ENCODE data around the gene POLR3GL.
"Not testable (repeated sequence)": the region's sequence is repeated elsewhere in the genome, so short reads cannot be mapped to it uniquely, and the experiment has no call there.

Gene POLR3GL

DNA sequence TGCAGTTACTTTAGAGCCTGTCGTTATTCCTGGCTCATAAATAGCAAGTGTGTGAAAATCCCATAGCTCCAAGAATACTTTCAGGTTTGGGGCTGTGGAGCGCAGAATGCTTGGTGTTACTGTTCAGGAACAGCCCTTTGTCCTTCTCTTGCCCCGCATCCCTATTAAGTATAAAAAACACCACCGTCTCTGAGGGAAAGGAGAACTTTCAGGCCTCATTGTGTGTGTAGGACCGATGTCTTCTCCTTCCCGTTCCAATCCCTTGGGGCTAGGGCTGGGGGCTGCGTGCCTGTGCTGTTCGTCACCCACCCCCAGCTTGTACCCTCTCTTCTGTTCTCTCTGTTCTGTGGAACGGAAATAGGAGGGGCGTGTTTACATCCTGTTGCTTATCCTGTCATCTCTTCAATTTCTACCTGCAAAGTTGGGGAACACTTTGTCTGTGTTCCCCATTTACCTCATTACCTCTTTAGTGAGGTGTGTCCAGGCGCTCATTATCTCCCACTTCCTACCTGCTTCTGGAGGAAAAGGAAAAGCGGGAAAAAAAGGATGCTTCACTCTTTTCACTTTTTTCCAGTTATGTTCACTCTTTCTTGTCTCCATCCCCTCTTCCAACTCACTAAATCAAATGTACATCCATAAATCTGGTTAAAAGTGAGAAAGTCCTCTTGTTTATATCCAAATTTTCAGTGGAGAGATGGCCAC is 32.7 kb downstream of the POLR3GL start:
- DNase-seq, result no peak
- in situ Hi-C loops (cut with HindIII; ENCODE audit: low pct_ligation_motif_present, low pct_unique_long_range_greater_than_20kb, low sequenced_read_pairs), result no loop called here

DNA sequence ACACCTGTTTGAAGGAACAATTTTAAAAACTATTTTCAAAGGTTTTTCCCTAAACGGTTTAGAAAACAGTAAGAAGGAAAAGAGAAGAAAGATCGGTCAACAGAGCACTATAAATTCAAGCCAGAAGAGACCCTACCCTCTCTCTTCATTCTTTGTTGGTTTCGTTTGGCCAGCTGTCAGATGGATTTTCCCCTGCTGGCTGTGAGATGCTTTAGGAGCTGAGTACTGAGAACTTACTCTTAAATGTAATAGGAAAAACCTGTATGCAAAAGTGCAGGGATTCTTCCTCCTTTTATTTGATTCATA is 33.2 kb downstream of the POLR3GL start:
- in situ Hi-C loops (cut with HindIII; ENCODE audit: low pct_ligation_motif_present, low pct_unique_long_range_greater_than_20kb, low sequenced_read_pairs), result no loop called here
- no peak for DNase-seq

- no peak for DNase-seq
- in situ Hi-C loops (cut with HindIII; ENCODE audit: low pct_ligation_motif_present, low pct_unique_long_range_greater_than_20kb, low sequenced_read_pairs), result no loop called here
Measured at GRCh38 chr1:145999321-146000024, 35.0 kb downstream of the POLR3GL start.

- DNase-seq, result no peak
- in situ Hi-C loops (cut with HindIII; ENCODE audit: low pct_ligation_motif_present, low pct_unique_long_range_greater_than_20kb, low sequenced_read_pairs), result no loop called here
Measured at GRCh38 chr1:146001709-146002108, 37.2 kb downstream of the POLR3GL start.

GRCh38 chr1:146007489-146008133 is 43.1 kb downstream of the POLR3GL start:
- in situ Hi-C loops (cut with HindIII; ENCODE audit: low pct_ligation_motif_present, low pct_unique_long_range_greater_than_20kb, low sequenced_read_pairs), result no loop called here
- no peak for DNase-seq

DNA sequence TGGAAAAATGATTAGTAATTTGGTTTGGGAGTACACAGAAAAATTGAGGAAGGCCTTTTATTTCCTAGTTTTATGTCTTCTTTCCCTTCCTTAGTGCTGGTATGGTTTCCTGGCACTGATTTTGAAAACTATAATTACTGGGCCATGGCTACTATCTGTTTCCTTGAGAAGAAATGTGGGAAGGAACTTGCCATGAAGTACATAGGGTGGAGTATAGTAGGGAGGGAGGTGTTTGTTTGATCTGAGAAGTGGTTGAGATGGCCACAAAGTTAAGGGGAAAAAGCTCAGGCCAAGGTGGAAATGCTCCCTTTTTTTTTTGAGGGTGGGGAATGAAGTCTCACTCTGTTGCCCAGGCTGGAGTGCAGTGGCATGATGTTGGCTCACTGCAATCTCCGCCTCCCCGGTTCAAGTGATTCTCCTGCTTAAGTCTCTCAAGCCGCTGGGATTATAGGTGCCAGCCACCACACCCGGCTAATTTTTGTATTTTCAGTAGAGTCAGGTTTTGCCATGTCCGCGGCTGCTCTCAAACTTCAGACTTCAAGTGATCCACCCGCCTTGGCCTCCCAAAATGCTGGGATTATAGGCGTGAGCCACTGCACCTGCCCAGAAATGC is 45.7 kb downstream of the POLR3GL start:
- in situ Hi-C loops (cut with HindIII; ENCODE audit: low pct_ligation_motif_present, low pct_unique_long_range_greater_than_20kb, low sequenced_read_pairs), result no loop called here
- no peak for DNase-seq

DNA sequence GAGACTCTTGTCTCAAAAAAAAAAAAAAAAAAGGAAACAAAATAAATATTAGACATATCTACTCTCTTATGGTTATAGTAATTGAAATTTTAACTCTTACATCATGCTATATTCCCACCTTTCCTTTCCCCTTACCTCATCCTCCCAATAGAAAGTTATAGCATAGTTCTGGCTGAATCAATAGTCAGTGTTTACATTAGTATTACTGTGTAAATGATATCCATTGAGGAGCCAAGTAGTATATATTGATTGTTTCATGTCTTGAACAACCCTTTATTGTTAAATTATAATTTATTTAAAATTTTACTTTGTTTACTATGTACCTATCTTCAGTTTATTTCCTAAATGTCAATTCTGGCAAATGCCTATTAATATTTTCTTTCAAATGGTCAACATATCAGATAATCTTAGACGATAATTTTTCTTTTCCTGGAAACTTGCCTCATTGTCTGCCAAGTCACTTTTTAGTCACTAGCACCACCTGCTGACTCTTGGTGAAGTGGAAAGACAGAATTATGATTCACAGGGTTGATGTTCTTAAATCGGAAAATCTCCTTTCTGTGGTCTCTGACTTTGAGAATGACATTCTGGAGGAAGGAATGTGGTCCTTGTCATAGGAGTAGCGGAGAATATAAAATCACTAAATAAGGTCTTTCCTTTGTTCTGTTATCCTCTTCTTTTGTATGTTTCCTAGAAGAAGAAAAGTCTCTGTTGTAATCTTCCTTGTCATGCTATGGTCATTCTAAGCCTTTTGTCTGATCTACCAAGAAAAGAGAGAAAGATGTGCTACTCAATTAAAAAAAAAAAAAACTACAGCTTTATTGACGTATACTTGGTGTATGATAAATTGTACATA is 48.4 kb downstream of the POLR3GL start:
- DNase-seq, result peak; percentile 85
- in situ Hi-C loops (cut with HindIII; ENCODE audit: low pct_ligation_motif_present, low pct_unique_long_range_greater_than_20kb, low sequenced_read_pairs), result no loop called here

- DNase-seq, result no peak
- in situ Hi-C loops (cut with HindIII; ENCODE audit: low pct_ligation_motif_present, low pct_unique_long_range_greater_than_20kb, low sequenced_read_pairs), result no loop called here
Measured at GRCh38 chr1:146013559-146013922, 49.1 kb downstream of the POLR3GL start.

DNA sequence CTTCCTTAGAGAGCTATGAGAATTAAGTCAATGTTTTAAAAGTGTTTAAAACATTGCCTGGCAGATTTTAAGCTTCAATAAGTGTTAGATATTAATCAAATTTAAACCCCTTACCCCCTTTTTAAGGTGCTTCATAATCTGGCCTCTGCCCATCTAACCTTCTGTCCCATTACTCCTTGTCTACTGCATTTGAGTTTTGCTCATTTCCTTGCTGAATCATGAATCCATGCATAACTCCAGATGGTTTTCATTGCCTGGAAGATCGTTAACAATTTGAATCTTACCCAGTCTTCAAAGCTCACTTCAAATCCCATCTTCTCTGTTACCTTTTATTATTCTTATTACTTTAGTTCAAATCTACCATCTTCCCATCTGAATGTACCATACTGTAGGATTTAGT is 52.4 kb downstream of the POLR3GL start:
- in situ Hi-C loops (cut with HindIII; ENCODE audit: low pct_ligation_motif_present, low pct_unique_long_range_greater_than_20kb, low sequenced_read_pairs), result no loop called here
- no peak for DNase-seq

GRCh38 chr1:146019231-146020057 is 55.0 kb downstream of the POLR3GL start:
- in situ Hi-C loops (cut with HindIII; ENCODE audit: low pct_ligation_motif_present, low pct_unique_long_range_greater_than_20kb, low sequenced_read_pairs), result no loop called here

DNA sequence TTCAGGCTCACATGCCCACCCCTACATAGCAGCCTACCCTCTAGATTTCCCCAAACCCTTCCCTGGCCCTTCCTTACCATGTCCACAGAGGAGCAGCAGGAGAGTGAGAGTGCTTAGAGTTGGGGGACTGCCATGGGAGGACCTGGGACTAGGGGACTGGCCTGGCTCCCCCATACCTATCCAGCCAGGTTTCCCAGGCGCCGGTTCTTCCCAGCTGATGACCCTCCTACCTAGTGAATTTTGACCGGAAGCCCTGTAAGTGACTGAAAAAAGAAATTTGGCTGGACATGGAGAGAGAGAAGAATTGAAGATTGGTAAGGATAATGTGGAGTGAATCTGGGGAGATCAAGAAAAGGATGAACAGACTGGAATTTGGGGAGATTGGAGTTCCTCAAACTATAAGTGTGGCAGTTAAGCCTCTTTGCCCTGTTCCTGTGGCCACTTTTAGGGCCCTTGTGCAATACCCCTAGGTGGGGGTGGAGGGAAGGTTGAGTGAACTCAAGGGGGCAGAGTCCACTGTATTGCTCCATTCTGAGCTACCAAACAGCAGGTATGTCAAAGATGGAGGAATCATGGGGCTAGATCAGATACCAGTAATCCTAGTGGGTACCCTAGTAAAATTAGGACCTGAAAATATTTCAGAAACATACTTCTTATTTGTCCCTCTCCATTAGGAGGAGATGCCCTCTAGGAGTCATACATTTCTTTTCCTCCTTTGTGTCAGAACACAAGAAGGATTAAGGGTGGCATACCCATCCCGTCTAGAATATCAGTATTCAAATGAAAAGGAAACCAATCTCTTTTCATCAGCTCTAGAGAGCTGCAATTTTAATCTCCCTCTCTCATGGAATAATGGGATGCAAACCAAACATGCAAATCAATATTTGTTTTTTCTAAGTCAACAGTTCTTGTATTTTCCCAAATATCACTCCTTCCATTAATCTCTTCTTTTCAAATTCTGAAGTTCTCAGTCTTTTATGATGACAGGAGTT is 55.9 kb downstream of the POLR3GL start:
- no peak for DNase-seq
- in situ Hi-C loops (cut with HindIII; ENCODE audit: low pct_ligation_motif_present, low pct_unique_long_range_greater_than_20kb, low sequenced_read_pairs), result no loop called here

More at GRCh38 chr1:146019231-146020057, 55.0 kb downstream of the POLR3GL start:
- no peak for DNase-seq

- in situ Hi-C loops (cut with HindIII; ENCODE audit: low pct_ligation_motif_present, low pct_unique_long_range_greater_than_20kb, low sequenced_read_pairs), result no loop called here
- DNase-seq, result no peak
Measured at GRCh38 chr1:146021050-146021445, 56.6 kb downstream of the POLR3GL start.

GRCh38 chr1:146021622-146022402 is 57.3 kb downstream of the POLR3GL start, which contains the start of gene HJV:
HJV (minus strand) TSS chr1:146021735; CDS start chr1:146020231, 1,504 bp downstream.
- no peak for DNase-seq
- in situ Hi-C loops (cut with HindIII; ENCODE audit: low pct_ligation_motif_present, low pct_unique_long_range_greater_than_20kb, low sequenced_read_pairs), result no loop called here

GRCh38 chr1:146022403-146023127 is 58.1 kb downstream of the POLR3GL start:
- in situ Hi-C loops (cut with HindIII; ENCODE audit: low pct_ligation_motif_present, low pct_unique_long_range_greater_than_20kb, low sequenced_read_pairs), result no loop called here
- DNase-seq, result no peak

DNA sequence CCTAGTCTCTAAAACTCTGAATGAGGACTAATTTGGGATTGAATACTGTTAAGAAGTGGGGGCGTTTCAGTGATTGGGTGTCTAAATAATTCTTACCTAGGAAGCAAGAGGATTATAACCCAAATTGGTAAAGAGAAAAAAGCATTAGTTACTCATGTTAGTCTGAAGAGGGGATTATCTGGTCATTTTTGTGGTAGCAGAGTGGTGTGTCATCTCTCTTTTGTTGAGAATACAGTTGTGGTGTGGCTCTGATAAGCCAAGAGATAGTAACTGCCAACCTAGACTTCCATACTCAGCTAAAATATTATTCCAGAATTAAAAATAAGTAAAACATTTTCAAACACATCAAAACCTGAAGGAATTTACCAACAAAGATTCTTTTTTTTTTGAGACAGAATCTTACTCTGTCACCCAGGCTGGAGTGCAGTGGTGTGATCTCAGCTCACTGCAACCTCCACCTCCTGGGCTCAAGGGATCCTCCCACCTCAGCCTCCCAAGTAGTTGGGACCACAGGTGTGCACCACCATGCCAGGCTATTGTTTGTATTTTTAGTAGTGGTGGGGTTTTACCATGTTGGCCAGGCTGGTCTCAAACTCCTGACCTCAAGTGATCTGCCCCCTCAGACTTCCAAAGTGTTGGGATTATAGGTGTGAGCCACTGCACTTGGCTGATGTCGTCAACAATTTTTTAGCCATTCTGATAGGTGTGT is 61.5 kb downstream of the POLR3GL start:
- DNase-seq; in situ Hi-C loops (cut with HindIII; ENCODE audit: low pct_ligation_motif_present, low pct_unique_long_range_greater_than_20kb, low sequenced_read_pairs): not testable (repeated sequence)

Data from ACHN (cell line).